Muscle layer of duodenum (tissue), 2 donors: ENCODE data around the gene TNFAIP2.

Source experiments
- H3K27ac ChIP-seq: one replicate; pipeline ENCODE4 v1.7.0; 2013; ENCODE audit warnings: mild to moderate bottlenecking, low read length
- H3K27me3 ChIP-seq: one replicate; pipeline ENCODE4 v1.7.0; 2013; ENCODE audit warnings: low read depth, mild to moderate bottlenecking, control low read depth, low read length
- H3K36me3 ChIP-seq, 2 donors: one replicate each; pipeline ENCODE4 v1.7.0; 2013; ENCODE audit warnings: low read length in 2 of 2, control low read depth in 1 of 2, mild to moderate bottlenecking in 1 of 2; ENCODE audit not compliant: insufficient read depth in 2 of 2, control insufficient read depth in 1 of 2
- H3K4me1 ChIP-seq, 2 donors: one replicate each; pipeline ENCODE4 v1.7.0; 2013; ENCODE audit warnings: low read length in 2 of 2, mild to moderate bottlenecking in 2 of 2, control low read depth in 1 of 2, moderate library complexity in 1 of 2; ENCODE audit not compliant: insufficient read depth in 2 of 2, control insufficient read depth in 1 of 2
- H3K4me3 ChIP-seq, 2 donors: one replicate each; pipeline ENCODE4 v1.7.0; 2013; ENCODE audit warnings: low read length in 2 of 2, low read depth in 1 of 2, mild to moderate bottlenecking in 1 of 2
- H3K9me3 ChIP-seq, 2 donors: one replicate each; pipeline ENCODE4 v1.7.0; 2013; ENCODE audit warnings: low read length in 2 of 2, control low read depth in 1 of 2, mild to moderate bottlenecking in 1 of 2; ENCODE audit not compliant: control insufficient read depth in 1 of 2
- donor health status: healthy.

The TNFAIP2 gene

GRCh38 chr14:103086771-103087342 is 36.4 kb upstream of the TNFAIP2 start:
- peaks cover 0 to 23% of the 10 kb centered on the region in 2 donors for H3K4me1 ChIP-seq
- H3K27me3 ChIP-seq = no peaks in the 10 kb centered on the region

GRCh38 chr14:103087343-103087835 is 35.9 kb upstream of the TNFAIP2 start:
- no peaks in the 10 kb centered on the region for H3K36me3 ChIP-seq
- H3K4me3 ChIP-seq = no peak overlapping the region
- no peak overlapping the region for H3K27ac ChIP-seq
- no peaks in the 10 kb centered on the region for H3K9me3 ChIP-seq
- peaks cover 0 to 23% of the 10 kb centered on the region in 2 donors for H3K4me1 ChIP-seq
- no peaks in the 10 kb centered on the region for H3K27me3 ChIP-seq

More at GRCh38 chr14:103086771-103087342, 36.4 kb upstream of the TNFAIP2 start:
- Histone ChIP-seq H3K36me3 (no peaks in the 10 kb centered on the region), H3K9me3 (no peaks in the 10 kb centered on the region), H3K4me3 (no peak overlapping the region), H3K27ac (no peak overlapping the region)

- no peak overlapping the region for H3K4me3 ChIP-seq
- H3K4me1 ChIP-seq = peaks cover 0 to 21% of the 10 kb centered on the region in 2 donors
- H3K27me3 ChIP-seq = no peaks in the 10 kb centered on the region
- H3K27ac ChIP-seq = no peak overlapping the region
- no peaks in the 10 kb centered on the region for H3K9me3 ChIP-seq
- H3K36me3 ChIP-seq = no peaks in the 10 kb centered on the region
These were observed 34.3 kb upstream of the TNFAIP2 start for GRCh38 chr14:103088921-103089320.

DNA sequence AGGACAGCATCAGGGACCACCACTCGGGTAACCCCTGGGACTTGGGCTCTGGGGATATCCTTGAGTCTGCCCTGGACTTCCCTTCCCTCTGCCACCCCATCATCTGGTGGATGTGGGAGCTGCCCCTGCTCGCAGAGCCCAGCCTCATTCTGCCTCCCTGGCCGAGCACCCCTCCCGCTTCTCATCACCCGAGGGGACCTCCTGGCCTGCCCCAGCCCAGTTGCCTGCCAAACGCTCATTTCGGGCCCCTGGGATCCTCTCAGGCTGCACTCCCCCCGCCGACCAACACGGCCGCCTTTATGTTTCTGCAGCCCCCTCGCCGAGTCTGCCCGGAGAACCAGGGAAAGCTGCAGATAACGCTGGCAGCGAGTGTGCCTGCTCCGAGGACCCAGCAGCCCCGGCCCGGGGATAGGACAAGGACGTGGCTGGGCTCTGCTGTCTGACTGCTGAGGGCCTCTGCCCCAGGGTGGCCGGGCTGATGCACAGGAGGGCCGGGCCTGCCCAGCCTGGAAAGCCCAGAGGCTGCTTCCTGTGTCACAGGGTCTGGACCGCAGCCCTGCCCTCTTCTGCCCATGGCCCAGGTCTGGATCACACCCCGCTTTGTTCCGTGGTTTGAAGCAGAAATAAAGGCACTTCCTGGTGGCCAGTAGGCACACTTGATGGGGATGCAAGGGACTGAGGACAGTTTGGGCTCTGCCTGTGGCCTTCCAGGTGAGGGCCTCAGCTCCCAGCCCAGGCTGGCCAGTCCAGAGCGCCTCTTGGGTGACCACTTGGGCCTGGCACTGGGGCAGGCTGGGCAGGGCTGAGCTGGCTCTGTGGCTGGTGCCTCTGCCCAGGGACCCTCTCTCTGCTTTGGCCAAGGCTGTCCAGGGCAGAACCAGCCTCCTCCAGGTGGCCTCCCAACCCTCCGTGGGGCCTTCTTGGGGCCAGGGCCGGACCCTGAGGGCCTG is 33.6 kb upstream of the TNFAIP2 start:
- H3K36me3 ChIP-seq = no peaks in the 10 kb centered on the region
- no peaks in the 10 kb centered on the region for H3K27me3 ChIP-seq
- no peak overlapping the region for H3K4me3 ChIP-seq
- H3K9me3 ChIP-seq = no peaks in the 10 kb centered on the region
- H3K27ac ChIP-seq = no peak overlapping the region
- peaks cover 0 to 13% of the 10 kb centered on the region in 2 donors for H3K4me1 ChIP-seq

DNA sequence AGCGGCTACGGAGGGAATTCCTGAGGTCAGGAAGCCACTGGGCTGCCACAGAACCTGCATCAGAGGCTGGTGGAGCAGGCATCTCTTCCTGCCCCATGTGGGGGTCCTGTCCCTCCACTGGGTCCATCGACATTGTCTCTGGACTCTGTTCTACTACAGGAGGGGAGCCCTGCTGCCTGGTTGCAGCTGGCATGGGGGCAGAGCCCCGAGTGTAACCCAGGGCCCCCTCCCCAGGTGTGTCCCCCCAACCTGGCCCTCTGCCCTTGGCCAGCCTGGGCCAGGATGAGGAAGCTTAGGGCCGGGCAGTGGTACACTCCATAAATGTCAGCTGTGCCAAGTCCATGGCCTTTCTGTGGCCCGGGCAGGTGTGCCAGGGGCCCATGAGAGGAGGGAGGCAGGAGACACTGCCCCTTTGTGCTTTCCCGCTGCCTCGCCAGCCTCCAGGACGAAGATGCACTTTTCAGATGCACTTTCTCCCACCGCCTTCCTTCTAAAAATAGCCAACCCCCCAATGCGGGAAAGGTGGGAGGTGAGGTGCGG is 32.7 kb upstream of the TNFAIP2 start:
- H3K4me1 ChIP-seq = peaks cover 0 to 12% of the 10 kb centered on the region in 2 donors
- H3K27me3 ChIP-seq = no peaks in the 10 kb centered on the region
- no peak overlapping the region for H3K27ac ChIP-seq
- no peak overlapping the region for H3K4me3 ChIP-seq
- H3K9me3 ChIP-seq = no peaks in the 10 kb centered on the region
- no peaks in the 10 kb centered on the region for H3K36me3 ChIP-seq

GRCh38 chr14:103091041-103091882 is 32.0 kb upstream of the TNFAIP2 start:
- Histone ChIP-seq H3K4me1 (peaks cover 0 to 12% of the 10 kb centered on the region in 2 donors), H3K4me3 (peak overlapping the region in 1 of 2 donors; percentile 60), H3K27ac (no peak overlapping the region)

DNA sequence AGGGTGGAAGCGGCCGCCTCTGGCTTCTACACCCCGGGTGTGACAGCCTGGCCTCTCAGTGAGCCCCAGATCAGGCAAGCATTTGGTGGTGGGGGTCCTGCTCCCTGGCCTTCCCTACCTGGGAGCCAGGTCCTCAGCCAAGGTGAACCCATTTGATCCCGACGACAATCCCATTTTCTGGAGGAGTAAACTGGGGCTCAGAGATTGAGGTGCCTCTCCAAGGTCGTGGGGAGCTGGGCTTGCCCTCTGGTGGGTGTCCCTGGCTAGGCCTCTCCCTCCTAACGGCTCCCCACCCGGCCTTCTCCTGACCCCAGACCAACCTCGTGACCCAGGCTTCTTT is 31.4 kb upstream of the TNFAIP2 start:
- no peaks in the 10 kb centered on the region for H3K36me3 ChIP-seq
- H3K27ac ChIP-seq = no peak overlapping the region
- no peaks in the 10 kb centered on the region for H3K27me3 ChIP-seq
- H3K4me1 ChIP-seq = peaks cover 0 to 12% of the 10 kb centered on the region in 2 donors
- peak overlapping the region in 1 of 2 donors; percentile 60 for H3K4me3 ChIP-seq
- no peaks in the 10 kb centered on the region for H3K9me3 ChIP-seq

More at GRCh38 chr14:103091041-103091882, 32.0 kb upstream of the TNFAIP2 start:
- Histone ChIP-seq H3K36me3 (no peaks in the 10 kb centered on the region), H3K27me3 (no peaks in the 10 kb centered on the region), H3K9me3 (no peaks in the 10 kb centered on the region)

DNA sequence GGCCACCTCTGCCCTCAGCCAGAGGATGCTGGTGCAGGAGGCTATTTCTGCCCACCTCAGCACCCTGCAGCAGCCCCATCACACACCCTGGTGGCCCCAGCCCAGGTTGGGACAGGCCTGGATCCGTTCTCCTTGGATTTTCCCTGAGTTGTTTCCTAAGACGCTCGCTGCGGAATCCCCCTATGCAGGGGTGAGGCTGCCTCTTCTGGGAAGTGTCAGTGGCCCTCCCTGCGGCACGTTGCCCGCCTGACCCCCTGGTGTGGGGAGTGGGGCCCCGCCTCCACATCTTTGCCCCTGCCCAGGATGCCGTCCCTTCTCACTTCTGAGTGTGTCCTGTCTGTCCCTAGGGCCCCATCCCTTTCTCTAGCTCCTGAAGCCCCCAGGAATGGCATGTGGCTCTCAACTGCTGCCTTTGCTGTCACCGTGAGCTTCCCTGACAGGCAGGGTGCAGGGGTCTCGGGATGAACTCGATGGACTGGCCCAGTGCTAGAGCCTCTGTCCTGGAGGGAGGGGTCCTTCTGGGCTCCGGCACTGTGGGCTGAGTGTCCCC is 29.3 kb upstream of the TNFAIP2 start:
- Histone ChIP-seq H3K4me3 (peak overlapping the region; percentile 24 to 65), H3K27me3 (no peaks in the 10 kb centered on the region), H3K4me1 (peaks cover 0 to 12% of the 10 kb centered on the region in 2 donors), H3K27ac (peak overlapping the region; percentile 56), H3K36me3 (no peaks in the 10 kb centered on the region), H3K9me3 (no peaks in the 10 kb centered on the region)

DNA sequence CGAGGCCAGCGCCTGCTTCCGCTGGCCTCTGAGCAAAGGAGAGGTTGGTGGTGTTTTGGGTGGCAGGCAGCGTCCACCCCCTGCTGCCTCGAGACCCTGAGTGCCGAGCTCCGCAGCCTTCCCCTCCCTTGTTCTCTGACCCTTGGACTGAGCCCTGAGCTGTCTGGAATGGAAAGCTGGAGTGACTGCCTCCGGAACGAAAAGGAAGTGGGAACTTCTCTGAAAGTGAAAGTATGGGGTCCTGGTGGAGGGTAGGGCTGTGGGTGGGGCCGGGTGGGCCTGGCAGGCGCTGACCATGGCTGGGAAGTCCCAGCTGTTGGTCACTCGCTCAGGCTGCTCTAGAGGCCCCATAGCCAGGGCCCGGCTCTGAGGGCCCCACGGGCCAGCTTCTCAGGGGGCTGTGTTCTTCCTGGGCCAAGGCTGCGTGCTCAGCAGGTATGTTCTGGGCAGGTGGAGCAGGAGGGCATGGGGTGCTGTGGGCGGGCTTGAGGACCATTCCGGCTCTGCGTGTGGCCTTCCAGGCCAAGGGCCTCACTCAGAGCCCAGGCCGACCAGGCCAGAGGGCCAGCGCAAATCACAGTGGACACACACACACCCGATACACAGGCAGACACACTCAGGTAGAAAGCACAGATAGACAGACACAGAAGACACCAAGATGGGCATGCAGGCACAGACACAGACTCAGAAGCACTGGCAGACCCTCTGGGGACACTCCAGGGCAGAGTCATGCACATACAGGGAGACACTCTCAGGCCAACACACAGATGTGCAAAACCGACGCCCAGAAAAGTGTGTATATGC is 28.7 kb upstream of the TNFAIP2 start, which contains the start of gene EXOC3L4:
Gene EXOC3L4 (plus strand): TSS at position 320 of the 804 bp plus-strand sequence. CDS start 5,495 bp downstream, outside the sequence.
- H3K4me1 ChIP-seq = peaks cover 0 to 12% of the 10 kb centered on the region in 2 donors
- H3K4me3 ChIP-seq = peak within 1 kb of the TSS; percentile 24 to 65
- H3K27me3 ChIP-seq = no peaks in the 10 kb centered on the region
- peak within 1 kb of the TSS; percentile 86 for H3K27ac ChIP-seq
- no peaks in the 10 kb centered on the region for H3K9me3 ChIP-seq
- H3K36me3 ChIP-seq = no peaks in the 10 kb centered on the region

- Histone ChIP-seq H3K27me3 (no peaks in the 10 kb centered on the region), H3K4me1 (peaks cover 0 to 11% of the 10 kb centered on the region in 2 donors), H3K9me3 (no peaks in the 10 kb centered on the region), H3K27ac (peak overlapping the region; percentile 86), H3K4me3 (peak overlapping the region; percentile 24 to 65), H3K36me3 (no peaks in the 10 kb centered on the region)
These were observed 28.0 kb upstream of the TNFAIP2 start for GRCh38 chr14:103095210-103095778.
